ENCODE results near the gene SUOX.
"Not testable (repeated sequence)": the region's sequence is repeated elsewhere in the genome, so short reads cannot be mapped to it uniquely, and the experiment has no call there.

The SUOX gene

DNA sequence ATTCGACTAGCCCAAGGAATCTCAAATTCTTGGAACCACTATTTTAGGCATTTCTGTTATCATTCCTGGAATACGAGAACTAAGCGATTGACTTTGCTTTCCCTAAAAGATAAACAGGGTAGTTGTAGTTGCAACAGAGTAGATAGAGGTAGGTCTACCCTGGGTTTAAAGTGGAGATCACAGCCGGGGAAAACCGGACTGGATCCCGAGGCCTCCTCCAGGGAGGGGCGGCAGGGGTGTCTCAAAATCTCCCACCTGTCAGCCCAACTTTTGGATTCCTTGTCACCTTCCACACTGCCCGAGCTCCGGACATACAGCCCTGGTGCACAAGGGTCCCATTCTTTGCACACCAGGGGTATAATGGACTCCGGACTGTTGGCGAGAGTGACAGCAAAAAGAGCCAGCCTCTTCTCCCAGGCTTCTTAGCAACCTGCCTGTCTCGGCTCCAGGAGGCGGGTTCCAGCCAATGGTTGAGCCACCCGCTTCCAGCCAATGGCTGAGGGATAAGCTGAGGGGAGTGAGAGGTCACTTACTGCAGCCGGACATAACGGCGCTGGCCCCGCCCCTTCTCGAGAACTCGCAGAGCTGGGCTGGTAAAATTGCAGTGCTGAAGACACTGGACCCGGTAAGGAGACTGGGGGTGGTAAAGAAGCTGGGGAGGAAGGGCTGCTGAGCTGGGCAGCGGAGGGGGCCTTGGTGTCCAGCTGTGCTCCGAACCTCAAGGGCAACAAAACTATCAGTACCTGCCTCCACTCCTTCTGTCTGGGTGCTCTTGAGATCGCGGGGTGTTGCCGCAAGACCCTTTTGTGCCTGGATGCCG is at the start of gene SUOX:
Gene SUOX, plus strand, starts transcription at position 562 of the 820 bp plus-strand sequence. CDS start 4,946 bp downstream, outside the sequence.
- DNase-seq = peak; percentile 52 to 80

DNA sequence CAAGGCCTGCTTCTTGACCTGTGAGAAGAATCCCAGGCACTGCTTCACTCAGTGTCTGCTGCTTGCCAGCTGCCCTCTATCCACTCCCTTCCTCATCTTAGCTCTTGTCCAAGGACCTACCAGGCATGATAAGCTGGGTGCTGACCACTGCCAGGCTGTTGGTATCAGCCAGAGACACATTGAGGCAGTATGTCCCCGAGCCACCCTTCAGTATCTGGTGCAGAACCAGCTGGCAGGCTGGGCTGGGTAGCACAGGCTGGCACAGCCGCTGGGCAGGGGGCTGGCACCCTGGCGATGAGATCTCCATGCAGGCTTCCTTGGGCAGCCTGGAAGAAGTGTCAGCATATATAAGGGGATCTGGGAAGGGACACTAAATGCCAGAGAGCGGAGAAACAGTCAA is 41.7 kb upstream of the SUOX start:
- no peak for DNase-seq

DNA sequence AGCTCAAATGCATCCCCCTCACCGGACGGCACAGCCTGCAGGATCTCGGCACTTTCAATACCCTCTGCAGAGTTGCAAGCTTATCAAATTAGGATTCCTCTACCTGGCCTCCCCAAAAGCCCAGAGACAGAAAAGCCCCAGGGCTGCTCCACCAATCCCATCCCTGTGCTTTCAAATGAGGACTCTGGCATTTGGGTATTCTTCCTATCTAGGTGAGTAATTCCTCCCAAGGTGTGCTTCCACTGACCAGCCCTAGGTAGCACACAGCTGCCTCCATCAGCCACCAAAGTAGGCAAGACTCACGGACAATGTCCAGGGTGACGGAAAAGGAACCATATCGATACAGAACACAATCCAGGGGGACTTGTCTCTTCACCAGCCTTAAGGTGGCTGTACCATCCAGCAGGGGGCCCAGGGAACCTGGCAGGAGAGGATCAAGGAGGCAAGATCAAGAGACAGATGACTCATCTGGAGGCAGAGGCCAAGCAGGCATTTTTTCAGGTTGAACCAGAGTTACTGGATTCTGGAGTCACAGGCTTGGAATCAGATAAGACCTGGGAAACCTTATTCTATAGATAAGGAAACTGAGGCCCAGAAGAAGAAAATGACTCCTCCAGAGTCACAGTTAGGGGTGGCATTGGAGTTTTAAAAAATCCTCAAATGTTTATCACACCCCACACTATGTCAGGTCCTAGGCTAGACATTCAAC is 41.1 kb upstream of the SUOX start:
- DNase-seq = peak; percentile 15 to 44

DNA sequence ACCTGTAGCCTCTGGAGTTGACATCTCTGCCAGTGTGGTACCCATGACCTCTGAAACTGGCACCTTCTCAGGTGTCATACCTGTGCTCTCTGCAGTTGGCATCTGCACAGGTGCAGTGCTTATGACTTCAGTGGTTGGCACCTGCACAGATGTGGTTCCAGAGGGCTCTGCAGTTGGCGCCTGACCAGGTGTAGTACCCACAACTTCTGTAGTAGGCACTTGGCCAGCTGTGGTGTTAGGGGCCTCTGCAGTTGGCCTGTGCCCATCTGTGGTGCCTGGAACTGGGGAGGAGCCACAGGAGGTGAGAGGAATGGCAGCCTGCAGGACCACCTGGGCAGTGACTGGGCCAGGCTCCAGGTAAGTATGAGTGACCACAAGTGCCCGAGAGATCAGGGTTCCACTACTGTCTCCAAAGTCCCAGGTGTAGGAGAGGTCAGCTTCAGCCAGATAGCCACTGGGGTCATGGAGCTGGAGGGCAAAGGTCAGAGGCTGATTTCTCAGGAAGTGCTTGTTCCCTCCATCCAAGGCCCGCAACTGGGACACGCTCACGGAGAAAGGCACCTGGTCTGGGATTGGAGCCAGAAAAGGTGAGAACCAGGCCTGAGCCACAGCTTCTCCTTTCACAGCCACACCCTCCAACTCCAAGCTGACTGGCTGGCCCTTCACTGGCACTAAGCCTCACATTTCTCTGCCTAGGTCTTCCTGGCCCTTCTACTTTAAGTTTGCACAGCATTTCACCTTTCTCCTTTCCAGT is 39.8 kb upstream of the SUOX start:
- no peak for DNase-seq

DNA sequence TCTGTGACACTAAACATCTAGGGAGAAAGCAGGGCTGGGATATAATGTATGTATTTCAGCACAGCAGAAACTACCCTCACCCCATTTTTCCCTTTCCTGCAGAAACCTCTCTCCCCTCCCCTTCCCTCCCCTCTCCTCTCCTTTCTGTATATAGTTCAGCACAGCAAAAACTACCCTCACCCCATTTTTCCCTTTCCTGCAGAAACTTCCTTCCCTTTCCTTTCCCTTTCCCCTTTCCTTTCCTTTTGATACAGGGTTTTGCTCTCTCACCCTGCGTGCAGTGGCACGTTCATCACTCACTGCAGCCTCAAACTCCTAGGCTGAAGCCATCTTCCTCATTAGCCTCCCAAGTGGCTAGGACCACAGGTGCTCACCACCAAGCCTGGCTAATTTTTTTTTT is 33.3 kb upstream of the SUOX start:
- DNase-seq = no peak

DNA sequence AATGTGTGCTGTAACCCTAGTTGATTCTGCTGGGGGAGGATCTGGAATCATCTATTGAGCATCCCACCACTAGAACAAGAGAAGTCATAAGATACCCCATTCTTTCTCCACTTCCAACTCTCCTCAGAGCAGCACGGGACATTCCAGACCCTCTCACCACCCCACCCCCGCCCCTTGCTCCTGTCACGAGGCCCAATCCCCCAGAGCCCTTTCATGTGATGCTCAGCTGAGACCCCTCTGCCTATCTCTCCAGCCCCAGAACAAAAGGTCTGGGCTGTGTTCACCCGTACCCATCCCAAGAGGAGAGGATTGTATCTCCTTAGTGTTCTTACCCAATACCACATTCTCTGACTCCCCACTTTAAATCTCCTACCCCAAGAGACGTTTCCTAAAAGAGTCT is 31.8 kb upstream of the SUOX start:
- no peak for DNase-seq

DNA sequence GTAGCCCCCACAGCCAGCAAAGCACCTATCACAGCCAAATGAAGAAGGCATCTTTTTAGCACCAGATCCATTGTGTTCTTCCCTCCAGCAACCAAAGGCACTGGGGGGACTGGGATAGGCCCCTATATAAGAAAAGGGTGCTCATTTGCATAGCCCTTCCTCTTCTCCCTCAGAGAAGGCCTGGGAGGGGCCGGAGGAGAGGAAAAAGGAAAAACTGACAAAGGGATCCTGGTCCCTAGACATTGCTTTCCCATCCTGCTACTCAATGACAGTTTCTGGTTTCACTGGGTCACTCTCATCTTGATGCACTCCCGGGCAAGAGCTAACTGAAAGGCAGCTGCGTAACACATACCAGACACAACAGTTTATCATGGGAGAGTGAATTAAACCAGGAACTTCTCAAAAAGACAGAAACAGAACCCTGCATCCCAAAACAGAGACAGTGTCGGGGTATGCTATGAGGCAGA is 31.1 kb upstream of the SUOX start, which contains the start of gene PMEL:
Gene PMEL, minus strand, starts transcription at position 102 of the 467 bp plus-strand sequence. Its CDS starts 31 bp downstream, at position 71.
- DNase-seq = no peak

DNA sequence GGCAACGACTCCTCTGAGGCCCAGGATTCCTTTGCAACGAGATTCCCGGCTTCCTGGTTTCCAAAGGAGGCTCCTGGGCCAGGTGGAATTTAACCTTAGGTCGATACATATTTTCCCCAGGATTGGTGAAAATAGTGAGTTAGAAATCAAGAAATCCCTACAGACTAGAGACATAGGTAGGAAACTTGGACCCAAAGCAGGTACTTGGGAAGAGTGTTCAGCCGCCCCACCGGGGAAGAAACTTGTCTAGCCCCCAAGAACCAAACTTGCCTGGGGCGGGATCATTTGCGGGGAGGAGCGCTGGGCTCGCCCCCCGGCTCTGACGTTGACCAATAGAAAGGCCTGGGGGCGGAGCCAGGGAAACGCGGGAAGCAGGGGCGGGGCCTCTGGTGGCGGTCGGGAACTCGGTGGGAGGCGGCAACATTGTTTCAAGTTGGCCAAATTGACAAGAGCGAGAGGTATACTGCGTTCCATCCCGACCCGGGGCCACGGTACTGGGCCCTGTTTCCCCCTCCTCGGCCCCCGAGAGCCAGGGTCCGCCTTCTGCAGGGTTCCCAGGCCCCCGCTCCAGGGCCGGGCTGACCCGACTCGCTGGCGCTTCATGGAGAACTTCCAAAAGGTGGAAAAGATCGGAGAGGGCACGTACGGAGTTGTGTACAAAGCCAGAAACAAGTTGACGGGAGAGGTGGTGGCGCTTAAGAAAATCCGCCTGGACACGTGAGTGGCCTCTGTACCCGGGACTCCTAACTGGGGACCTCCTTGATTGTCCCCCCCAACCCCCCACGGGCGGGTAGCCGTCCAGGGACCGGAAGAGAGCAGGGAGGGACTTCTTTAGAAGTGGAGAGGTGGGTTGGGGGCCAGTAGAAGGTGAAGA is 30.4 kb upstream of the SUOX start, which contains the start of gene CDK2:
Gene CDK2, plus strand, starts transcription at position 423 of the 874 bp plus-strand sequence. Its CDS starts 179 bp downstream, at position 602.
- peak; percentile 86 to 90 for DNase-seq

DNA sequence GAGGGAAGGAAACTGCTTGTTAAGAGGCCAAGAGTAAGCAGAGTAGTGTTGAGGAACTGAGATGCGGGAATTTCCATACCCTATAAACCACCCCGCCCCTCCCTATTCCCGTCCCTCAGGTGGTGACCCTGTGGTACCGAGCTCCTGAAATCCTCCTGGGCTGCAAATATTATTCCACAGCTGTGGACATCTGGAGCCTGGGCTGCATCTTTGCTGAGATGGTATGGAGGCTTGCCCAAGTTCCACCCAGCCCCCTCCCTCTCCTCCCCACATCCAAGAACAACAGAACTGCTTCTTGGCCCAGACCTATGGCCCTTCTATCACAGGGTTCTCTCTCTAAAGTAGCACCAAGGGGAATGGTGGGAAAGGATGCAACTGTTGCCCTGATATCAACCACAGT is 27.7 kb upstream of the SUOX start:
- DNase-seq = no peak

DNA sequence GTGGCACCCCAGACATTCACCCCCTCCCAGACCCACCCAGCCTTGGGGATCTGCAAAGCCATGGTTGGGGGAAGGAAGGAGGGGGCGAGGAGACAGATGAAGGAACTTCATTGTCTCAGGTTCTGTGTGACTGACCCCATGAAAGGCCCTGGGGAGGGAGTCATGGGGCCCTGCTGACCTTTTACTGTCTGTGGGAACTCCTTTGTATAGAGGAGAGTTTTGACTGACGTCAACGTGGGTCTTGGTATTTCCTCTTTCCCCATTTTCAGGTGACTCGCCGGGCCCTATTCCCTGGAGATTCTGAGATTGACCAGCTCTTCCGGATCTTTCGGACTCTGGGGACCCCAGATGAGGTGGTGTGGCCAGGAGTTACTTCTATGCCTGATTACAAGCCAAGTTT is 26.3 kb upstream of the SUOX start:
- DNase-seq = no peak

DNA sequence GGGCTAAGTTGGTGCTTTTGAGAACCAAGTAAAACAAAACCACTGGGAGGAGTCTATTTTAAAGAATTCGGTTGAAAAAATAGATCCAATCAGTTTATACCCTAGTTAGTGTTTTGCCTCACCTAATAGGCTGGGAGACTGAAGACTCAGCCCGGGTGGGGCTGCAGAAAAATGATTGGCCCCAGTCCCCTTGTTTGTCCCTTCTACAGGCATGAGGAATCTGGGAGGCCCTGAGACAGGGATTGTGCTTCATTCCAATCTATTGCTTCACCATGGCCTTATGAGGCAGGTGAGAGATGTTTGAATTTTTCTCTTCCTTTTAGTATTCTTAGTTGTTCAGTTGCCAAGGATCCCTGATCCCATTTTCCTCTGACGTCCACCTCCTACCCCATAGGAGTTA is 25.0 kb upstream of the SUOX start:
- DNase-seq = no peak

DNA sequence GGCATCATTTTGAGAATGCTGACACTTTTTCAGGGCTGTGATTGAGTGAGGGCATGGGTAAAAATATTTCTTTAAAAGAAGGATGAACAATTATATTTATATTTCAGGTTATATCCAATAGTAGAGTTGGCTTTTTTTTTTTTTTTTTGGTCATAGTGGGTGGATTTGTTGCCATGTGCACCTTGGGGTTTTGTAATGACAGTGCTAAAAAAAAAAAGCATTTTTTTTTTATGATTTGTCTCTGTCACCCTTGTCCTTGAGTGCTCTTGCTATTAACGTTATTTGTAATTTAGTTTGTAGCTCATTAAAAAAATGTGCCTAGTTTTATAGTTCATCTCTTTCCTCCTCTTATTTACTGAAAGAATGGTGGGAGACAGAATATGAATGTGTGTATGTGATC is 24.6 kb upstream of the SUOX start:
- DNase-seq = no peak

DNA sequence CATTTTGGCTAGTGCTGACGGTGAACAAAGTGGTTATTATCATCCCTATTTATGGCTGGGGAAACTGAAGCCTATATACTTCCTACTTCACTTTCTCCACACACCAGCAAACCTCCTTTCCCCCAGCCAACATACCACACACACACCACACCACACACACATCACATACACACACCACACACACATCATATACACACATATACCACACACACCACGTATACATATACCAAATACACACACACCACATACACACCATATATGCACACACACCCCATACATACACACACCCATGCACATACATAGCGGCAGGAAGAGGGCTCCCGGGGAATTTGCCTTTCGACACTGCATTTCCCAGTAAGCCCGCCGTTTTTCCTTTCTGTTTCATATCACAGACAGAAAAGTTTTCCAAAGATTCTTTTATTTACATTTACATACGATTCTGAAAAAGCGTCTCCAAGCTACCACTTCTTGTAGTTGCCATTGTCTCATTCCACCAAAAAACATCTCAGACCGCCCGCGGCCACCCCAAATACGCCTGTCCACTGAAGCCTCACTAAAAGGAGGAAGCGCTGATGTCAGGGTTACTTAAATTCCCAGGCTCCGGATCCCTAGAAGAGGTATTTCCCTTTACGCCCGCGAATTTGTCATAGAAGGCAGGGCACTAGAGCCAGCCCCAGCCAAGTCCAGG is 24.0 kb upstream of the SUOX start:
- DNase-seq = peak; percentile 24 to 55

DNA sequence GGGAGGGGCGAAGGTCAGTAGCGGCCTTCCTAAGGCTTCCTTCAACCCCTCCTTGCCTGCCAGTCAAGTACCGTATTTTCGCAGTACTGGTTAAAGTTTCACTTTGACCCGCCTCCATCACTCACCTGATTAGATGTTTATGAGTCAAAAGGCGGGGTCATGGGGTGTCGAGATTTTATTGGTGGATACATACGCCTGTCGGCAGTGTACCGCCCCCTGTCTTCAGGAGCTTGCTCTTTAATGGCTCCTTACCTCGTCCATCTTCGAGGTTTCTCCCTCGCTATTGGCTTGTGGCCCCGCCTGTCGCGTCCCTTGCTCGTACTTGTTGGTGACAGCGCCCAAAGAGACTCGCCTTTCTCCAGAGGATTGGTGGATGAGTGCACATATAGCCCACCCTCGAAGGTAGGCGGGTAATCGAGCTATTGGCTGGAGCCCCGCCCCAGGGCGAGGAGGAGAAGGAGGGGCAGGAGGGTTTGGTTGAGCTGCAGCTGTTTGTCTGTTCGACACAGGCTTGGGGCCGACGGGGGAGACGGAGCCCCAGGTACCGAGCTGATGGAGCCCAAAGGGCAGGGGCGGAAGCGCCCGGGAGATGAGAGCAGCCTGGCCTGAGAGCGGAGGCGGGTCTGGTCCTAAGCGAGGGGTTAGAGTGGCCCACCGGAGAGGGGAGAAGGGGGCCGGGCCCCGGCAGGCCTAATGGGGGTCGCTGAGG is 23.3 kb upstream of the SUOX start, which contains the start of gene RAB5B:
Gene RAB5B, plus strand, starts transcription at position 480 of the 709 bp plus-strand sequence. CDS start 12,883 bp downstream, outside the sequence.
- peak; percentile 100 for DNase-seq

DNA sequence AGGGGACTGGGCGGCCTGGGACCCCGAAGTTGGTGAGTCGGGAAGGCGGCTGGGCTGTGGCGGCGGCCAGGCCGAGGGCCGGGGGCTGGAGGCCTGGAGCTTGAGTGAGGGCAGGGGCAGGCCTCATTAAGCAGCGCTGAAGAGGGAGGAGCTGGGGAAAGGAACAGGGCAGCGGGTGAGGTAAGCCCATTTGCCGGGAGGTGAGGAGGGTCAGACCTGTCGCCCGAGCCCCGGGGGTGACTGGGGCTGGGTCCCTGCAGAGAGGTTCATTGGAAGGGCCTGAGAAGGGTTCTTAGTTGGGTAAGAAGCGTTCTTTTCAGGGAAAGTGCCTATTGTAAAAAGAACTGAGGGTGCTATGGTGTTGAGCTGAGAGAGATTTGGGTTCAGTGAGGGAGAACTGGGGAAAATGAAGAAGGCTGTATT is 22.8 kb upstream of the SUOX start:
- DNase-seq = peak; percentile 34 to 48

DNA sequence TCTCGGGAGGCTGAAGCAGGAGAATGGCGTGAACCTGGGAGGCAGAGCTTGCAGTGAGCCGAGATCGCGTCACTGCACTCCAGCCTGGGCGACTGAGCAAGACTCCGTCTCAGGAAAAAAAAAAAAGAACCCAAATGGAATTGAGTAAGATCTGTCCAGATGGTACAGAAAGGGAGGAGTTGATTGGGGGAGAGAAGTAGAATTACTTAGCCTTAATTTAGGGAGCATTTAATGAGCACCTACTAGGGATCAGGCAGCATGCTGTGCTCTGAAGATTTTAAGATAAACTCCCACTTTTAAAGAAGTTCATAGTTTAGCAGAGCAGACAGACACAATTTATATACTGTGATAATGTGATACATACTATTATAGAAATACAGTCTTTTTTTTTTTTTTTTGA is 18.7 kb upstream of the SUOX start:
- no peak for DNase-seq

DNA sequence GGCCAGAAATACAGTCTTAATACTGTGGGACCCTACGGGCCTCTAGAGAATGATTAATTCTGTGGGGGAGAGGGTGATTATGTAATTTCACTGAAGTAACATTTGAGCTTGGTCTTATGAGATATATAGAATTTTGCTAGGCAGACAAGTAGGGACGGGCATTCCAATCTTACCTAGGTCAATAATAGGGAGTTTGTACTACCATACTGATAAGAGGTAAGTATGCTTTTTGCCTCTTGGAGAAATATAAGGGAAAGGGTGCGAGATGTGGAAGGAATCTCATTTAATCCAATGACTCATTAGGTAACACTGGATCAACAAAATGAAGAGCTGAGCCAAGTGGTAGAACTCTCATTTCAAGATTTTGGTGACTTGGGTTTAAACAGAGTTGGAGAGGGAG is 18.0 kb upstream of the SUOX start:
- DNase-seq = no peak

DNA sequence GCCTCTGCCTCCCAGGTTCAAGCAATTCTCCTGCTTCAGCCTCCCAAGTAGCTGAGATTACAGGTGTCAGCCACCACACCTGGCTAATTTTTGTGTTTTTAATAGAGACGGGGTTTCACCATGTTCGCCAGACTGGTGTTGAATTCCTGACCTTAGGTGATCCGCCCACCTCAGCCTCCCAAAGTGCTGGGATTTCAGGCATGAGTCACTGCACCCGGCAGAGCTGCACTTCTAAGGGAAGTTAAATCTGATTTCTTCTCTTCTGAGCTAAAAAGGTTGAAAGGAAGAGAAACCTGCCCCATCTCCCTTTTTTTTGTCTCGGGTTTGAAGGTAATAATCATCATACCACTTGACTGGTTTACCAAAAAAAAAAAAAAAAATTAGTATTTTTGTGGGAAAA is 15.2 kb upstream of the SUOX start:
- DNase-seq = not testable (repeated sequence)

DNA sequence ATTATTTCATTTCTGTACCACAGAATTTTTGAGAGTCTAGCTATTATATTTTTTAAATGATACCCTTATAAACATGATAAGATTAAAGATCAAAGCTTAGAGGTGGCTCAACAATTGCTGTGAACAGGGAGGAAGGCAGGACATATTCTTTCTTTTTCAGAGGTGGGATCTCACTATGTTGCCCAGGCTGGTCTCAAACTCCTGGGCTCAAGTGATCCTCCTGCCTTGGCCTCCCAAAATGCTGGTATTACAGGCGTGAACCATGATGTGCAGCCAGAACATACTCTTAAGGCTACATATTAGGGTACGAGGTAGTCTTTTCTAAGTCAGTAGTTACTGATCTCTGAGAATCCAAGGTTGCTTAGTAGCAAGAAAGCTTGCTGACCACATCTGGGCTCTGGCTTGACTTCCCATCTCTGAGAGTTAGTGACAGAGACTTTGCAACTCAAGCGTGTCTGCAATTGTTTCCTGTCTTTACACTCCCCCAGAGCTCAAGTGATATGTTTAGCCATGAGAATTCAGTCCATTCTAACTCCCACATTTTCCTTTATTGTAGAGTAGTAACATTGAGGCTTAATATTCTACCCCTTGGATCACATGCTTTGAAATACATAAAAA is 14.6 kb upstream of the SUOX start:
- no peak for DNase-seq

DNA sequence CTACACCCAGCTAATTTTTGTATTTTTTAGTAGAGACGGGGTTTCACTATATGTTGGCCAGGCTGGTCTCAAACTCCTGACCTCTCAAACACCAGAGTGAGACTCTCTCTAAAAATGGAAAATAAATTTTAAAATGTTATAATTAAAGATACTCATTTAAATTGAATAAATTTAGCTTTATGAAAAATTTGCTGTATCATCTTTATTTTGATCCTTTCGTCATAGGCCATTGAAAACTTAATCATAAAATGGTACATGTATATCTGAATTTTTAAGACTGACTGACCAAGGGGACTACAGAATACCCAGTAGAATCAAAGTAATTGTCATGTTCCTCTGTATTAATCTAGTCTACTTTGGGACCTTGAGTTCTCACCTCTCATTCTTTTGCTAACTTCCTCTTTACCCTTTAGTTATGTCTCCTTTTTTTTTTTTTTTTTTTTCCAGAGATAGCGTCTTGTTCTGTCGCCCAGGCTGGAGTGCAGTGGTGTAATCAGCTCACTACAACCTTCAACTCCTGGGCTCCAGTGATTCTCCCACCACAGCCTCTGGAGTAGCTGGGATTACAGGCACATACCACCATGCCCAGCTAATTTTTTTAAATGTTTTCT is 13.7 kb upstream of the SUOX start:
- no peak for DNase-seq

All from CD4-positive, alpha-beta T cell treated with Interferon alpha-2 for 1 hour (primary cell).